GM12891 (cell line): ENCODE results near the gene SRRM2.

Experiments used
- PAX5 ChIP-seq: IDR thresholded peaks from 2 replicates; pipeline ENCODE4 v1.6.1; 2011; ENCODE audit warnings: low read length, moderate library complexity, mild to moderate bottlenecking; ENCODE audit not compliant: insufficient read depth, severe bottlenecking
- POLR2A ChIP-seq: IDR thresholded peaks from 2 replicates; pipeline ENCODE4 v1.6.1; 2011; ENCODE audit warnings: low read depth, low read length, control low read depth
- POLR2AphosphoS5 ChIP-seq: IDR thresholded peaks from 2 replicates; pipeline ENCODE4 v1.6.1; 2011; ENCODE audit warnings: low read depth, low read length, control low read depth
- SPI1 ChIP-seq: IDR thresholded peaks from 2 replicates; pipeline ENCODE4 v1.6.1; 2011; ENCODE audit warnings: low read depth, low read length, control low read depth
- TAF1 ChIP-seq: IDR thresholded peaks from 2 replicates; pipeline ENCODE4 v1.6.1; 2011; ENCODE audit warnings: low read depth, low read length, control low read depth

GRCh38 chr16:2751577-2752034 lies 832 bp upstream of the SRRM2 start:
- TF ChIP-seq POLR2A (no peak), SPI1 (no peak), POLR2AphosphoS5 (peak; percentile 75; the same call in 1 of the 2 replicates), TAF1 (no peak), PAX5 (no peak)
